ENCODE data around the gene SPATA21. TPM values are rescaled to one million over a fixed set of nuclear protein-coding genes. Genes with fewer than 3 reads are reported as not detected.
"Not testable (repeated sequence)": the region's sequence is repeated elsewhere in the genome, so short reads cannot be mapped to it uniquely, and the experiment has no call there.

The SPATA21 gene
- total and polyA plus RNA-seq, 3 donors from 2014 or later = 2.7 to 10.2 (median 6.0) TPM

DNA sequence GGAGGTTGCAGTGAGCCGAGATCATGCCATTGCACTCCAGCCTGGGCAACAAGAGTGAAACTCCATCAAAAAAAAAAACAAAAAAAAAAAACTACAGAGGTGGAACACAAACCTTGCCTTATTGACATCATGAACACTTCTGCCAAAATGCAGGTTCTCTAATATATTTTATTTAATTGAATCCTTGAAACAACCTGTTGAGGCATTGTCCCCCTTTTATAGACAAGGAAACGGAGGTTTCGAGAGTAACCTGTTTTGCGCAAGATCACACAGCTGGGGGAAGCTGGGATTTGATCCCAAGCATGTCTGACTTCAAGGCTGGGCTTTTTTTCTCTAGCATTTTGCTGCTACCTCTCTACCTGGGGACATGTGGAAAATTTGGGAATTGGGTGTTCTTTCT is 67.4 kb downstream of the SPATA21 start:
- H3K9me3 ChIP-seq = no peaks in the 10 kb centered on the region
- H3K27me3 ChIP-seq = no peaks in the 10 kb centered on the region
- DNase-seq = no peak
- H3K4me1 ChIP-seq = peaks cover 24% of the 10 kb centered on the region
- WGBS, 2 donors = 84 to 87% methylated on average over 4 of the region's 4 CpGs
- intact Hi-C loops (cut with DNase I; ENCODE audit: low total_unique reads) = no loop called here
- no peak overlapping the region for H3K4me3 ChIP-seq
- no peaks in the 10 kb centered on the region for H3K36me3 ChIP-seq (ENCODE audit: low read depth, missing control alignments)
- no peak overlapping the region for H3K27ac ChIP-seq
- no peak for TF ChIP-seq CTCF (IDR thresholded peaks at IDR 0.05)
- TF ChIP-seq POLR2A (IDR thresholded peaks at IDR 0.05) = no peak

DNA sequence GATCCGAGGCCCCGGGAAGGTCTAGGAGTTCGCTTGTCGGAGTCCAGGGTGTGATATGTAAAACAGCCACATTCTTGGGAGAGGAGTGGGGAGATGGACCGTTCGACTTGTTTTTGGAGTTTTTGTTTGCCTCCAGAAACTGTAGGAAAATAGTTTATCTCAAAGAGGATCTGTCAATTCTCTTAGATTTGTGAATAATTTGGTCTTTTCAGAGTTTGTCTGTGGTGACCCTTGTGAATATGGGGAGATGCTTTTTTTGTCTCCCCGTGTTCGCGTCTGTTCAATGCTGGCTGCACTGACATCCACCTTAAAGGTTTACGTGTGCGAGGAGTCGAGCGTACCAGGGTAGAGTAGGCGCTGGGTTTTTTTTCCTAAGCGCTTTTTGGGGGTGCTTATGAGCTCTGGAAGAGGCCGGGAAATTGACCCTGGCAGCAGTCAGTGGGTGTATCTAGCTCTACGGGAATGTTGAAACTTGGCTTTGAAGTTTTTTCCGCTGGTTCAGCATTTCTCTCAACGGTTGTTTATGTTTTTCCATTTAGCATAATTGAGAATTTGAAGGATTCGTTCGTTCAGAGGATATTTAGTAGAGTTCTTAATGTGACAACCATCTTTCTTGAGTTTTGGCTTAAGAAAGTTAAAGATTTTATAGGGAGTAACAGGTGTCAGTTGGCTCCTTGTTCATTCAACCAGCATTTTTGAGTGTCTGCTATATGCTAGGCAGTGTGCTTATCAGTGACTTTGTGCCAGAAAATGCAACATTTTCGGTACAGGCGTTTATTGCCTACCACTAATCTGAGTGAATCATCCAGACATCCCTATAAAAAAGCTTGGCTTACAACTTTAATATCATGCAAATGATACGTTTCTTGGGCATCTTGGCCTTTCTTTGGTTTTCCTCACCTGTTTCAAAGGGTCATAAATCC is 69.0 kb downstream of the SPATA21 start:
- Histone ChIP-seq H3K27me3 (no peaks in the 10 kb centered on the region), H3K36me3 (ENCODE audit: low read depth, missing control alignments) (no peaks in the 10 kb centered on the region), H3K4me3 (peak overlapping the region; percentile 78 to 89), H3K9me3 (no peaks in the 10 kb centered on the region), H3K4me1 (peaks cover 20% of the 10 kb centered on the region), H3K27ac (peak overlapping the region; percentile 98 to 99)
- TF ChIP-seq POLR2A (IDR thresholded peaks at IDR 0.05) = no peak
- no peak for TF ChIP-seq CTCF (IDR thresholded peaks at IDR 0.05)
- intact Hi-C loops (cut with DNase I; ENCODE audit: low total_unique reads) = no loop called here
- no peak for DNase-seq
- WGBS, 2 donors = 2 to 3% methylated on average over 24 of the region's 24 CpGs

DNA sequence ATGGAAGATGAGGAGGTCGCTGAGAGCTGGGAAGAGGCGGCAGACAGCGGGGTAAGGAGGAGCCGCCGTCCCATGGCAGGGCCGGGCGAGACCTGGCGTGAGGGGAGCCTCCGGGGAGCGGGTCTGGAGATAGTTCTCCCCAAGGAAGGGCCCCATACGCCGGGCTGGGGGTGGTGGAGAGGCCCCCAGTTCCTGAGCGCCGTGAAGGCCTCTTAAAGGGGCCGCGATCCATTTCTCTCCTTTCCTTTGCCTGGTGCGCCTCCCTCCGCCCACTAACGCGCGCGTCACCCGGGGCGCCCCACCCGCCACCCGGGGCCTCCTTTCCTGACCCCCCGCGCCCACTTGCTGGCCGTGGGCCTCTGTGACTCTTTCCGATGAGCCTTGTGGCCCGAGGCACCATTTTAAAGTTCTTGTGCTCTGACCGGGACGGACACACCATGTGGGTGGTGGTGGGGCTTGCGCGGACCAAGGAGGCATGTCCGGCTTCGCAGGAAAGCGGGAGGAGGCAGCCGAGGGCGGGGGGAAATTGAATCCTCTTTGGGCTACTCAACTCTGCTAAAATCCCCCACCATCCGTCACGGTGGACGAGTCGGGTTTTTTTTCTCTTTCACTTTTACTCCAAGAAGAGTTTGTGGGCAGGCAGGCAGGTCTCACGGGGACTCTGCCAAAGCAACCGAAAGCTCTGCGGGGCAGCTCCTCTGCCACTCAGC is 69.8 kb downstream of the SPATA21 start:
- H3K36me3 ChIP-seq (ENCODE audit: low read depth, missing control alignments) = no peaks in the 10 kb centered on the region
- peak overlapping the region; percentile 78 to 89 for H3K4me3 ChIP-seq
- peak; percentile 93 for DNase-seq
- no peaks in the 10 kb centered on the region for H3K9me3 ChIP-seq
- no peak for TF ChIP-seq POLR2A (IDR thresholded peaks at IDR 0.05)
- no peak for TF ChIP-seq CTCF (IDR thresholded peaks at IDR 0.05)
- H3K27me3 ChIP-seq = no peaks in the 10 kb centered on the region
- 0% methylated on average over 42 to 47 of the region's 47 CpGs for WGBS, 2 donors
- H3K27ac ChIP-seq = peak overlapping the region; percentile 98 to 99
- intact Hi-C loops (cut with DNase I; ENCODE audit: low total_unique reads) = no loop called here
- peaks cover 15% of the 10 kb centered on the region for H3K4me1 ChIP-seq

DNA sequence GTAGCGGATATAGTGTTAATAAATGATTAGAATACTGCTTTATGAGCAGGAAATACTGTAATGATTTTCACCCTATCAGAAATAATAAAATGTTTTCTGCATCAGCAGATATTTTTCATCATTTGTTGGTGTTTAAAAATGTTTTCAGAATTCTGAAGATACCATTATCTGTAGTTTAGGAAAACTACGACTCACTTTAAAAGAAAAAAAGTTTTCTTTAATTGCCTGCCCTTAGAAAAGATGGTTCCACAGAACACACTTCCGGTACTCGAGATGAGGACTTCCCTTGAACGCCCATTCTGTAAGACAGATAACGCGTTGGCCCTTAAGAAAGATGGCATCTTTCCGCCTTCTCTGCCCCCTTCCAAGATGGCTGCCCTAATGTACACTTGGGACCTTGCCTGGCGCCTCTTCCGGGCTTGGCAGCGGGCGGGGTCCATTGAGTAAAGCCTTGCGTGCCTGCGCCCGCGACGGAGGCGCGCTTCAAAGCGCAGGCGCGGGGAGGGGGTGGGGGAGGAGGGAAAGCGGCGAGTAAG is 70.4 kb downstream of the SPATA21 start, which contains the start of gene SZRD1:
Gene SZRD1 (plus strand): TSS at position 521 of the 536 bp plus-strand sequence. CDS start 16 bp downstream, outside the sequence.
- intact Hi-C loops (cut with DNase I; ENCODE audit: low total_unique reads) = no loop called here
- 3% methylated on average over 17 to 24 of the region's 24 CpGs for WGBS, 2 donors
- peaks cover 11% of the 10 kb centered on the region for H3K4me1 ChIP-seq
- H3K9me3 ChIP-seq = no peaks in the 10 kb centered on the region
- peak within 1 kb of the TSS; percentile 78 to 89 for H3K4me3 ChIP-seq
- DNase-seq = peak; percentile 99
- H3K27me3 ChIP-seq = no peaks in the 10 kb centered on the region
- H3K36me3 ChIP-seq (ENCODE audit: low read depth, missing control alignments) = no peaks in the 10 kb centered on the region
- no peak for TF ChIP-seq POLR2A (IDR thresholded peaks at IDR 0.05)
- TF ChIP-seq CTCF (IDR thresholded peaks at IDR 0.05) = no peak
- H3K27ac ChIP-seq = peak within 1 kb of the TSS; percentile 98 to 99

GRCh38 chr1:16365146-16365498 is 72.1 kb downstream of the SPATA21 start:
- 70 to 74% methylated on average over 3 of the region's 3 CpGs for WGBS, 2 donors
- H3K4me1 ChIP-seq = peaks cover 11% of the 10 kb centered on the region

More at GRCh38 chr1:16365146-16365498, 72.1 kb downstream of the SPATA21 start:
- H3K36me3 ChIP-seq (ENCODE audit: low read depth, missing control alignments); H3K27me3 ChIP-seq; H3K4me3 ChIP-seq; intact Hi-C loops (cut with DNase I; ENCODE audit: low total_unique reads); H3K9me3 ChIP-seq; H3K27ac ChIP-seq; DNase-seq: not testable (repeated sequence)

Data from testis (tissue), 3 donors.